ENCODE measurements around the gene PITPNM2. TPM values are rescaled to one million over a fixed set of nuclear protein-coding genes. Genes with fewer than 3 reads are reported as not detected.

Gene PITPNM2
- total and polyA plus RNA-seq, 9 of the 15 experiments (the other 6 are each of a cell fraction or from before 2014, with no cell fraction given): 0.03 to 10.8 (median 2.9) TPM

- no peak for FAIRE-seq
- 56% methylated on average over 9 of the region's 9 CpGs for WGBS (ENCODE audit: insufficient coverage, low coverage, missing lambda C conversion rate)
- no peak for TF ChIP-seq SREBF1 (IDR thresholded peaks at IDR 0.05; ENCODE audit: borderline replicate concordance, low read depth, low read length)
- no peak for TF ChIP-seq MXI1 (IDR thresholded peaks at IDR 0.05; ENCODE audit: low read depth, low read length)
- TF ChIP-seq, protein P1, sequence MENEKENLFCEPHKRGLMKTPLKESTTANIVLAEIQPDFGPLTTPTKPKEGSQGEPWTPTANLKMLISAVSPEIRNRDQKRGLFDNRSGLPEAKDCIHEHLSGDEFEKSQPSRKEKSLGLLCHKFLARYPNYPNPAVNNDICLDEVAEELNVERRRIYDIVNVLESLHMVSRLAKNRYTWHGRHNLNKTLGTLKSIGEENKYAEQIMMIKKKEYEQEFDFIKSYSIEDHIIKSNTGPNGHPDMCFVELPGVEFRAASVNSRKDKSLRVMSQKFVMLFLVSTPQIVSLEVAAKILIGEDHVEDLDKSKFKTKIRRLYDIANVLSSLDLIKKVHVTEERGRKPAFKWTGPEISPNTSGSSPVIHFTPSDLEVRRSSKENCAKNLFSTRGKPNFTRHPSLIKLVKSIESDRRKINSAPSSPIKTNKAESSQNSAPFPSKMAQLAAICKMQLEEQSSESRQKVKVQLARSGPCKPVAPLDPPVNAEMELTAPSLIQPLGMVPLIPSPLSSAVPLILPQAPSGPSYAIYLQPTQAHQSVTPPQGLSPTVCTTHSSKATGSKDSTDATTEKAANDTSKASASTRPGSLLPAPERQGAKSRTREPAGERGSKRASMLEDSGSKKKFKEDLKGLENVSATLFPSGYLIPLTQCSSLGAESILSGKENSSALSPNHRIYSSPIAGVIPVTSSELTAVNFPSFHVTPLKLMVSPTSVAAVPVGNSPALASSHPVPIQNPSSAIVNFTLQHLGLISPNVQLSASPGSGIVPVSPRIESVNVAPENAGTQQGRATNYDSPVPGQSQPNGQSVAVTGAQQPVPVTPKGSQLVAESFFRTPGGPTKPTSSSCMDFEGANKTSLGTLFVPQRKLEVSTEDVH (IDR thresholded peaks at IDR 0.05; ENCODE audit: low read depth, partially characterized antibody): no peak
- TF ChIP-seq BCLAF1 (IDR thresholded peaks at IDR 0.05; ENCODE audit: borderline replicate concordance in 1 of 2, control insufficient read depth in 1 of 2, low read depth in 2 of 2, low read length in 1 of 2): no peak
- no peak for TF ChIP-seq ARID1B (IDR thresholded peaks at IDR 0.05)
- TF ChIP-seq, protein P2, sequence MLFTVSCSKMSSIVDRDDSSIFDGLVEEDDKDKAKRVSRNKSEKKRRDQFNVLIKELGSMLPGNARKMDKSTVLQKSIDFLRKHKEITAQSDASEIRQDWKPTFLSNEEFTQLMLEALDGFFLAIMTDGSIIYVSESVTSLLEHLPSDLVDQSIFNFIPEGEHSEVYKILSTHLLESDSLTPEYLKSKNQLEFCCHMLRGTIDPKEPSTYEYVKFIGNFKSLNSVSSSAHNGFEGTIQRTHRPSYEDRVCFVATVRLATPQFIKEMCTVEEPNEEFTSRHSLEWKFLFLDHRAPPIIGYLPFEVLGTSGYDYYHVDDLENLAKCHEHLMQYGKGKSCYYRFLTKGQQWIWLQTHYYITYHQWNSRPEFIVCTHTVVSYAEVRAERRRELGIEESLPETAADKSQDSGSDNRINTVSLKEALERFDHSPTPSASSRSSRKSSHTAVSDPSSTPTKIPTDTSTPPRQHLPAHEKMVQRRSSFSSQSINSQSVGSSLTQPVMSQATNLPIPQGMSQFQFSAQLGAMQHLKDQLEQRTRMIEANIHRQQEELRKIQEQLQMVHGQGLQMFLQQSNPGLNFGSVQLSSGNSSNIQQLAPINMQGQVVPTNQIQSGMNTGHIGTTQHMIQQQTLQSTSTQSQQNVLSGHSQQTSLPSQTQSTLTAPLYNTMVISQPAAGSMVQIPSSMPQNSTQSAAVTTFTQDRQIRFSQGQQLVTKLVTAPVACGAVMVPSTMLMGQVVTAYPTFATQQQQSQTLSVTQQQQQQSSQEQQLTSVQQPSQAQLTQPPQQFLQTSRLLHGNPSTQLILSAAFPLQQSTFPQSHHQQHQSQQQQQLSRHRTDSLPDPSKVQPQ (CRISPR knock-in tag; IDR thresholded peaks at IDR 0.05; ENCODE audit: borderline replicate concordance): no peak
- TF ChIP-seq BRCA1 (IDR thresholded peaks at IDR 0.05): no peak
- TF ChIP-seq BRCA1 (CRISPR knock-in tag; IDR thresholded peaks at IDR 0.05): no peak
- peak in 1 of 2 experiments; percentile 18; a peak in 1 of 4 replicates for TF ChIP-seq RCOR1 (IDR thresholded peaks at IDR 0.05; ENCODE audit: borderline replicate concordance in 1 of 2, low read depth in 2 of 2, low read length in 2 of 2)
- TF ChIP-seq CHD1 (IDR thresholded peaks at IDR 0.05; ENCODE audit: low read length): no peak
- TF ChIP-seq RAD51 (IDR thresholded peaks at IDR 0.05; ENCODE audit: borderline replicate concordance, low read depth): no peak
These were observed 17.2 kb downstream of the PITPNM2 start for GRCh38 chr12:123133701-123134100.

More at GRCh38 chr12:123133701-123134100, 17.2 kb downstream of the PITPNM2 start:
- Histone ChIP-seq H3K27me3 (ENCODE audit: control insufficient read depth in 2 of 2, insufficient read depth in 2 of 2, low read length in 2 of 2) (no peaks in the 10 kb centered on the region), H2AFZ (ENCODE audit: low read depth, low read length) (no peak overlapping the region), H3K9ac (ENCODE audit: insufficient read depth in 1 of 2, low read depth in 2 of 2, low read length in 2 of 2) (no peak overlapping the region), H3K36me3 (ENCODE audit: control insufficient read depth, insufficient read depth, low read length) (no peaks in the 10 kb centered on the region), H3K4me3 (no peak overlapping the region), H3K27ac (ENCODE audit: extremely low read depth, low read depth, low read length) (no peak overlapping the region), H4K20me1 (replicated peaks; ENCODE audit: control insufficient read depth, insufficient read depth, low read length) (0 out of 2 replicates have a peak, but pooled peaks cover 3% of the 10 kb centered on the region), H3K4me2 (ENCODE audit: insufficient read depth, low read length) (no peak overlapping the region), H3K9me3 (replicated peaks; ENCODE audit: control insufficient read depth, insufficient read depth, low read depth, low read length) (no peaks in the 10 kb centered on the region), H3K4me1 (replicated peaks in 1 of 2; ENCODE audit: control insufficient read depth in 2 of 2, insufficient read depth in 2 of 2, low read length in 2 of 2) (peaks cover 0 to 4% of the 10 kb centered on the region in 2 experiments; a peak in 2 of 5 replicates), H3K9me1 (ENCODE audit: control insufficient read depth, insufficient read depth, low read length) (no peaks in the 10 kb centered on the region), H3K79me2 (ENCODE audit: control insufficient read depth, insufficient read depth, low read length) (no peaks in the 10 kb centered on the region)
- no peak for DNase-seq (ENCODE audit: extremely low read depth in 1 of 4, low spot score in 3 of 4)
- intact Hi-C loops (cut with micrococcal nuclease) (no loop called here), in situ Hi-C loops (cut with MboI) (no loop called here)
- BruUV-seq (replicated peaks): no TSS peak
- ATAC-seq: no peak
- ChIA-PET CTCF (ENCODE audit: low intra/inter-chr PET ratio) (no interaction called here), POLR2A (interaction anchor here (1.0 kb wide), 1 partner anchor 10 kb away, joined by 5 read pairs; no protein-coding TSS in a partner anchor)

Data from K562 (cell line).